Measurements from ENCODE around the gene MAP2K4.
A peak's percentile ranks its signal among the peaks of the same experiment; 100 is the strongest.
"Not testable (repeated sequence)": the region's sequence is repeated elsewhere in the genome, so short reads cannot be mapped to it uniquely, and the experiment has no call there.

Gene MAP2K4

GRCh38 chr17:12020642-12021622 is at the start of gene MAP2K4:
Gene MAP2K4, plus strand, starts transcription at chr17:12020877. Its CDS starts 10 bp downstream, at chr17:12020887.
- TF ChIP-seq CTCF (IDR thresholded peaks at IDR 0.05; ENCODE audit: low read depth, low read length, missing control alignments) = no peak
- DNase-seq (ENCODE audit: extremely low read depth, low read depth) = no peak
- peak within 1 kb of the TSS; percentile 59 for H3K4me3 ChIP-seq (replicated peaks; ENCODE audit: low read depth, low read length)

DNA sequence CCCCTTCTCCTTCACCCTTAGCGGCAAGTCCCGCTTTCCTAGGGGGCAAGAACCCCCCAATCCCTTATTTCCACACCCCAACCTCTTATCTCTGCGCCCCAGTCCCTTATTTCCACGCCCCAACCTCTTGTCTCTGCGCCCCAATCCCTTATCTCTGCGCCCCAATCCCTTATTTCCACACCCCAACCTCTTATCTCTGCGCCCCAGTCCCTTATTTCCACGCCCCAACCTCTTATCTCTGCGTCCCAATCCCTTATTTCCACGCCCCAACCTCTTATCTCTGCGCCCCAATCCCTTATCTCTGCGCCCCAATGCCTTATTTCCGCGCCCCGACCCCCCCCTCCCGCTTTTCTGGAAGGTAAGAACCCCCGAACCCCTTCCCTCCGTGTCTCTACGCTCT is 47.9 kb upstream of the MAP2K4 start:
- DNase-seq (ENCODE audit: extremely low read depth, low read depth); H3K4me3 ChIP-seq (replicated peaks; ENCODE audit: low read depth, low read length): not testable (repeated sequence)

- TF ChIP-seq CTCF (IDR thresholded peaks at IDR 0.05; ENCODE audit: low read depth, low read length, missing control alignments) = no peak
- no peak overlapping the region for H3K4me3 ChIP-seq (replicated peaks; ENCODE audit: low read depth, low read length)
- DNase-seq (ENCODE audit: extremely low read depth, low read depth) = no peak
Measured at GRCh38 chr17:11979795-11980194, 40.9 kb upstream of the MAP2K4 start.

DNA sequence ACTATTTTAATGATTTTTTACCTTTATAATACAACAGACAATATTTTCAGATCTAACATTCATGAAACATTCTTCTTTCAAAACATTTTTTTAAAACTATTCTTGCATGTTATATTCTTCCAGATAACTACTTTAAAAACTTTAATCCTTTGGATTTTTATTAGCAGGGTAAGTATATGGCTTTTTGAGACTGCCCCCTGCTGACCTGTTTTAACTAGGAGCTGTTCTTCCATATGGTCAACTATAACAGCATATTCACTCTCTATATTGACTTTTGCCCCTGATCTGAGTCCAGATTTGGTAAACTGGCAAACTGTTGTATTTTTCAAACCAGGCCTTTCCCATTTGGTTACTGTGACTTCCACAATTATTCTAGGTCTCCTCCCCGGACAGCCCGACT is 39.9 kb upstream of the MAP2K4 start:
- no peak for DNase-seq (ENCODE audit: extremely low read depth, low read depth)
- peak; percentile 35 for TF ChIP-seq CTCF (IDR thresholded peaks at IDR 0.05; ENCODE audit: low read depth, low read length, missing control alignments)
- no peak overlapping the region for H3K4me3 ChIP-seq (replicated peaks; ENCODE audit: low read depth, low read length)

DNA sequence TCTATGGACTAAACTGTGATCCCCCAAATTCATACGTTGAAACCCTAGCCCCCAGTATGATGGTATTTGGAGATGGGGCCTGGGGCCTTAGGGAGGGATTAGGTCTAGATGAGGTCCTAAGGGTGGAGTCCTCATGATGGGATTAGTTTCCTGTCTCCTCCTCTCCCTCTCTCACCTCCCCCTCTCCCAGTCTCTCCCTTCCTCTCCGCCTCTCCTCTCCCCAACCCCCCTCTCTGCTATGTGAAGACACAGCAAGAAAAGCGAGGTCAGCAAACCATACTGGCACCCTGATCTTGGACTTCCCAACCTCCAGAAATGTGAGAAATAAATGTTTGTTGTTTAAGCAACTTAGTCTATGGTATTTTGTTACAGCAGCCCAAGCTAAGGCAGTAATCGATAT is 38.8 kb upstream of the MAP2K4 start:
- no peak overlapping the region for H3K4me3 ChIP-seq (replicated peaks; ENCODE audit: low read depth, low read length)
- no peak for DNase-seq (ENCODE audit: extremely low read depth, low read depth)
- no peak for TF ChIP-seq CTCF (IDR thresholded peaks at IDR 0.05; ENCODE audit: low read depth, low read length, missing control alignments)

DNA sequence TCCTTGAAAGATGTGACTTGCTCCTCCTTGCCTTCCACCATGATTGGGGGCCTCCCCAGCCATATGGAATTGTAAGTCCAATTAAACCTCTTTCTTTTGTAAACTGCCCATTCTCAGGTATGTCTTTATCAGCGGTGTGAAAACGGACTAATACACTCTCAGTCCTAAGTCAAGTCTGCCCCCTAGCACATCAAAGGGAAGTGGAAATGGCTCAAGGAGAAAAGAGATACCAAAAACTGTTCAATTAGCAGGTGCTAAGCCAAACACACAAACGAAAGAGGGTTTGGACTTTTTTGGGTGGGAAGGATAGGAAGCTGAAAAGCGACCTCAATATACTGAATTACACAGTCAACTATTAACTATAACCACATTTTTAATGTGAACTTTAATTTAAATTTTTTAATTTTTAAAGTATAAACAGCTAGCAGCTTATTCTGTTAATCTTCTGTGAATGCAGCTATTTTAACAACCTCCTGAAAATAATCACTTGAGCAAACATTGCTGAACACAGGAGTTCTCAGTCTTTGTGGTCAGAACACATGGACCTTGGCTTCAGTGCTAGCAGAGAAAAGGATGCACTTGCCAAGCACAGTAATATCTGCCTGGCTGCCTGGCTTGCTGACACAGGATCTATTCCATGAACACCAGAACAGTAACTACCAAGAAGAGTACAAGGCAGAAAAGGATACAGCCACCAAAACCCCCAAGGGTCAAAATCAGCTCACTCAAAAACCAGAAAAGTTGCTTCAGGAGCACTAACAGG is 34.3 kb upstream of the MAP2K4 start:
- no peak for DNase-seq (ENCODE audit: extremely low read depth, low read depth)
- H3K4me3 ChIP-seq (replicated peaks; ENCODE audit: low read depth, low read length) = no peak overlapping the region
- TF ChIP-seq CTCF (IDR thresholded peaks at IDR 0.05; ENCODE audit: low read depth, low read length, missing control alignments) = no peak

DNA sequence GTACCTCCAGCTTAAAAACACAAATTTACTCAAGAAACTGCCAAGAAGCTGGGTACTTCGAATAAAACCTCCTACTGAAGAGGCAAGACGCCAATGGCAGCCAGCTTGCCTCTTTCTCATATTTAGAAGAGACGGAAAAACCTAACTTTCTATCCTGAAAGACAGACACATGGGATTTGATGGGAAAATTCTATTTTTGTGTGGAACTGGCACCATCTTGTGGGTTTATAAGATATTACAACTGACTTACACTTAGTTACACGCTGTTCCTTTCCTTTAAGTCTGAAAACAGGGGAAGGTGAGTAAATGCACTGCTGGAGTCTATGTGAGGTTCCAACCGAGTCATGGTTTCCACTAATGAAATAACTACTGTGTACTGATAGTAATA is 33.7 kb upstream of the MAP2K4 start:
- DNase-seq (ENCODE audit: extremely low read depth, low read depth) = peak; percentile 33

More for the DNA sequence above, 33.7 kb upstream of the MAP2K4 start:
- TF ChIP-seq CTCF (IDR thresholded peaks at IDR 0.05; ENCODE audit: low read depth, low read length, missing control alignments) = peak; percentile 36
- H3K4me3 ChIP-seq (replicated peaks; ENCODE audit: low read depth, low read length) = no peak overlapping the region

Data from HFF-Myc (cell line).